Measurements from ENCODE around the gene RALA. TPM values are rescaled to one million over a fixed set of nuclear protein-coding genes. Genes with fewer than 3 reads are reported as not detected.

RALA gene
- total RNA-seq, 2 experiments from 2014 or later, result 31.9 to 32.4 TPM

DNA sequence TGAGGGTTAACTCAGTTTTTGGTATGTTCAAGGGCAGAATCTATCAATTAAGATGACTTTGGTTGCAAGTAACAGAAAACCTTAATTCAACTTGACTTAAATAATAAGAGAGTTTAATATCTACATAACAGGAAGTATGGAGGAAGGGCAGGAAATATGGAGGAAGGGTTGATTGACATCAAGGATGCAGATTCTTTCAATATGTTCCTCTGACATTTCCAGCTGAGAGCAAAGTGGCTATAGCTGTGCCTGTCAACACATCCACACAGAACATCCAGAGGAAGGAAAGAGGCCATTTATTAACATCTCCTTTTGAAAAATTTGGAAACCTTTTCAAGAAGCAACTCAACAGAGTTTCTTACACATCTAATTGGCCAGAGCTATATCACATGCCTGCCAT, 19.4 kb upstream of the RALA start:
- Mint-ChIP-seq H3K9me3 (peaks cover 12% of the 10 kb centered on the region), H3K27ac (no peak overlapping the region), H3K4me1 (peaks cover 30% of the 10 kb centered on the region), H3K36me3 (peaks cover 7% of the 10 kb centered on the region), H3K4me3 (no peak overlapping the region), H3K27me3 (peaks cover 1% of the 10 kb centered on the region)
- POLR2A ChIA-PET, result no interaction called here
- ATAC-seq (ENCODE audit: low read depth), result no peak
- DNase-seq, result no peak

DNA sequence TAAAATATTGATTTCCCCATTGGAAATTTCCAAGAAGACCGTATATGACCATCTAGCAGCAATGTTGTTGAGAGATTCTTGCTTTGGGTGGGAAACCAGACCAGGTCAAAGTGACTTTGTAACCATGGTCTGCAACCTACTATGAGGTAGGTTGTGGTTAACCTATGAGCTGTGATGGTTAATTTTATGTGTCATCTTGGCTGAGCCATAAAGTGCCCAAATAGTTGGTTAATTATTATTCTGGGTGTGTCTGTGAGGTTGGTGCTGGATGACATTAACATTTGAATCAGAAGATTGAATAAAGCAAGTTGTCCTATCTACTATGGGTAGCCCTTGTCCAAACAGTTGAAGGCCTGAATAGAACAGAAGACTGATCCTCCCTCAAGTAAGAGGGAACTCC, 18.3 kb upstream of the RALA start:
- H3K9me3 Mint-ChIP-seq, result peaks cover 12% of the 10 kb centered on the region
- no peak for DNase-seq
- H3K27me3 Mint-ChIP-seq, result peaks cover 5% of the 10 kb centered on the region
- H3K4me1 Mint-ChIP-seq, result peaks cover 38% of the 10 kb centered on the region
- POLR2A ChIA-PET, result interaction anchor here (0.8 kb wide), 1 partner anchor 18 kb away, joined by 3 read pairs; the partner anchor contains the start of gene RALA
- H3K36me3 Mint-ChIP-seq, result peaks cover 9% of the 10 kb centered on the region
- no peak for ATAC-seq (ENCODE audit: low read depth)
- H3K27ac Mint-ChIP-seq, result no peak overlapping the region
- no peak overlapping the region for H3K4me3 Mint-ChIP-seq

GRCh38 chr7:39606352-39606751, 17.0 kb upstream of the RALA start:
- DNase-seq (no peak), ATAC-seq (ENCODE audit: low read depth) (peak; percentile 49)
- Mint-ChIP-seq H3K36me3 (peaks cover 11% of the 10 kb centered on the region), H3K4me3 (no peak overlapping the region), H3K27ac (no peak overlapping the region), H3K27me3 (peaks cover 9% of the 10 kb centered on the region), H3K4me1 (peaks cover 38% of the 10 kb centered on the region), H3K9me3 (peaks cover 12% of the 10 kb centered on the region)
- POLR2A ChIA-PET, result no interaction called here

GRCh38 chr7:39606941-39607340, 16.4 kb upstream of the RALA start:
- H3K27ac Mint-ChIP-seq, result no peak overlapping the region
- POLR2A ChIA-PET, result no interaction called here
- H3K9me3 Mint-ChIP-seq, result peaks cover 12% of the 10 kb centered on the region
- DNase-seq (no peak), ATAC-seq (ENCODE audit: low read depth) (no peak)
- H3K4me3 Mint-ChIP-seq, result no peak overlapping the region
- peaks cover 10% of the 10 kb centered on the region for H3K27me3 Mint-ChIP-seq
- peaks cover 38% of the 10 kb centered on the region for H3K4me1 Mint-ChIP-seq
- H3K36me3 Mint-ChIP-seq, result peaks cover 11% of the 10 kb centered on the region

GRCh38 chr7:39607865-39608264, 15.5 kb upstream of the RALA start:
- Mint-ChIP-seq H3K9me3 (peaks cover 12% of the 10 kb centered on the region), H3K4me3 (no peak overlapping the region), H3K27me3 (peaks cover 14% of the 10 kb centered on the region), H3K4me1 (peaks cover 38% of the 10 kb centered on the region), H3K27ac (no peak overlapping the region), H3K36me3 (peaks cover 11% of the 10 kb centered on the region)
- no peak for ATAC-seq (ENCODE audit: low read depth)
- POLR2A ChIA-PET, result no interaction called here
- DNase-seq, result no peak

- Mint-ChIP-seq H3K4me1 (peaks cover 38% of the 10 kb centered on the region), H3K27me3 (peaks cover 17% of the 10 kb centered on the region), H3K36me3 (peaks cover 11% of the 10 kb centered on the region), H3K27ac (no peak overlapping the region), H3K9me3 (peaks cover 12% of the 10 kb centered on the region), H3K4me3 (peak overlapping the region; percentile 4)
- ATAC-seq (ENCODE audit: low read depth) (no peak), DNase-seq (no peak)
- POLR2A ChIA-PET, result interaction anchor here (1.4 to 2.2 kb wide), 2 partner anchors 14 to 16 kb away, joined by 4 to 5 read pairs; no protein-coding TSS in a partner anchor
Observed at GRCh38 chr7:39608278-39608677, 15.1 kb upstream of the RALA start.

- Mint-ChIP-seq H3K36me3 (peaks cover 11% of the 10 kb centered on the region), H3K4me1 (peaks cover 35% of the 10 kb centered on the region), H3K27me3 (peaks cover 18% of the 10 kb centered on the region), H3K9me3 (peaks cover 6% of the 10 kb centered on the region), H3K4me3 (peak overlapping the region; percentile 71), H3K27ac (no peak overlapping the region)
- DNase-seq, result peak; percentile 40
- peak; percentile 53 for ATAC-seq (ENCODE audit: low read depth)
- POLR2A ChIA-PET, result interaction anchor here (0.7 to 2.2 kb wide), 3 partner anchors 13 to 284 kb away, joined by 3 to 5 read pairs (median 4); no protein-coding TSS in a partner anchor
Observed at GRCh38 chr7:39609113-39609934, 14.0 kb upstream of the RALA start.

GRCh38 chr7:39609935-39610263, 13.5 kb upstream of the RALA start:
- Mint-ChIP-seq H3K9me3 (peaks cover 6% of the 10 kb centered on the region), H3K36me3 (peaks cover 9% of the 10 kb centered on the region), H3K4me1 (peaks cover 32% of the 10 kb centered on the region), H3K4me3 (peak overlapping the region; percentile 71), H3K27ac (no peak overlapping the region), H3K27me3 (peaks cover 18% of the 10 kb centered on the region)
- no peak for DNase-seq
- POLR2A ChIA-PET, result interaction anchor here (0.7 to 2.2 kb wide), 2 partner anchors 13 to 283 kb away, joined by 3 to 5 read pairs; no protein-coding TSS in a partner anchor
- no peak for ATAC-seq (ENCODE audit: low read depth)

DNA sequence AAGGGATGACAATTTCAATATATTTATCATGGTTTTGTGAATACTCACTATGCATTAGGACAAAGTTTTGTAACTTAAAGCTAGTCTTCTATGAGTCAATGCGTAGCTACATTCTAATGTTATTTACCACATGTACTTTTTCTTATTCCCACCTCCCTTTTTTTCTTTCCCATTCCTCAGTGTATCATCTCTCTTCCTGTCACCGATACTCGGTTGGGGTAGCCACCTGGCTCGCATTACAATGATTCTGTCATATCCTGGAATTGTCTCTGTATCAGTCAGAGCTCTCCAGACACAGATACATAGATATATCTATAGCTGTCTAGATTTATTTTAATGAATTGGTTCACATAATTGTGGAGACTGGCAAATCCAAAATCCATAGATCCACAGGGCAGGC, 9.8 kb upstream of the RALA start:
- DNase-seq (no peak), ATAC-seq (ENCODE audit: low read depth) (no peak)
- Mint-ChIP-seq H3K9me3 (no peaks in the 10 kb centered on the region), H3K4me3 (no peak overlapping the region), H3K4me1 (peaks cover 11% of the 10 kb centered on the region), H3K27me3 (peaks cover 25% of the 10 kb centered on the region), H3K27ac (no peak overlapping the region), H3K36me3 (peaks cover 4% of the 10 kb centered on the region)
- POLR2A ChIA-PET, result interaction anchor here (2.1 kb wide), 1 partner anchor 9 kb away, joined by 7 read pairs; the partner anchor contains the start of gene RALA

- DNase-seq (no peak), ATAC-seq (ENCODE audit: low read depth) (no peak)
- H3K36me3 Mint-ChIP-seq, result peaks cover 4% of the 10 kb centered on the region
- no peaks in the 10 kb centered on the region for H3K9me3 Mint-ChIP-seq
- H3K4me1 Mint-ChIP-seq, result peaks cover 6% of the 10 kb centered on the region
- POLR2A ChIA-PET, result interaction anchor here (2.1 kb wide), 1 partner anchor 9 kb away, joined by 7 read pairs; the partner anchor contains the start of gene RALA
- H3K27ac Mint-ChIP-seq, result no peak overlapping the region
- peaks cover 22% of the 10 kb centered on the region for H3K27me3 Mint-ChIP-seq
- H3K4me3 Mint-ChIP-seq, result no peak overlapping the region
Observed at GRCh38 chr7:39614299-39614698, 9.1 kb upstream of the RALA start.

- DNase-seq (no peak), ATAC-seq (ENCODE audit: low read depth) (no peak)
- Mint-ChIP-seq H3K27ac (no peak overlapping the region), H3K4me1 (peaks cover 2% of the 10 kb centered on the region), H3K4me3 (no peak overlapping the region), H3K27me3 (peaks cover 20% of the 10 kb centered on the region), H3K9me3 (no peaks in the 10 kb centered on the region), H3K36me3 (peaks cover 2% of the 10 kb centered on the region)
- POLR2A ChIA-PET, result no interaction called here
Observed at GRCh38 chr7:39615350-39615975, 7.9 kb upstream of the RALA start.

GRCh38 chr7:39616138-39616537, 7.2 kb upstream of the RALA start:
- POLR2A ChIA-PET, result no interaction called here
- H3K27ac Mint-ChIP-seq, result no peak overlapping the region
- no peak overlapping the region for H3K4me3 Mint-ChIP-seq
- ATAC-seq (ENCODE audit: low read depth) (no peak), DNase-seq (no peak)
- H3K36me3 Mint-ChIP-seq, result no peaks in the 10 kb centered on the region
- peaks cover 16% of the 10 kb centered on the region for H3K27me3 Mint-ChIP-seq
- H3K9me3 Mint-ChIP-seq, result no peaks in the 10 kb centered on the region
- peaks cover 2% of the 10 kb centered on the region for H3K4me1 Mint-ChIP-seq

DNA sequence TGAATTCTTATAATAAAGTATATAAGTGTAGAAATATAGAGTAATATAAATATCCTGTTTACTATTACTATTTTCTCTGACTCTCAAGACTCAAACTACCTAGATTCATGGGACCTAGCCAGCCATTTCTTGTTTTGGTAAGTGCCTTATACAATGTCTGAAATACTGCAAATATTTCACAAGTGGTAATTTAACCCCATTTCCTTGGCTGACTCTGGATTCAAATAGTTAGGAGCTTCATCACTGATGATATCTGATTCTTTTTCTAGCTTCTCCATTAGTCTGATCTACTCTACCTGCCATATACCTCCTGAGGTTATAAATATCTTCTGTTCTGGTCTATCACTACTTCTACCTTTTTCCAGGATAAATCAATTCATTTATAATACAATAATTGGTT, 6.4 kb upstream of the RALA start:
- H3K4me3 Mint-ChIP-seq, result no peak overlapping the region
- DNase-seq, result no peak
- no peak for ATAC-seq (ENCODE audit: low read depth)
- POLR2A ChIA-PET, result no interaction called here
- peaks cover 15% of the 10 kb centered on the region for H3K27me3 Mint-ChIP-seq
- peaks cover 1% of the 10 kb centered on the region for H3K36me3 Mint-ChIP-seq
- H3K4me1 Mint-ChIP-seq, result peaks cover 4% of the 10 kb centered on the region
- H3K27ac Mint-ChIP-seq, result no peak overlapping the region
- H3K9me3 Mint-ChIP-seq, result no peaks in the 10 kb centered on the region

- peaks cover 10% of the 10 kb centered on the region for H3K4me1 Mint-ChIP-seq
- H3K9me3 Mint-ChIP-seq, result no peaks in the 10 kb centered on the region
- no peak overlapping the region for H3K4me3 Mint-ChIP-seq
- H3K27ac Mint-ChIP-seq, result no peak overlapping the region
- DNase-seq (no peak), ATAC-seq (ENCODE audit: low read depth) (no peak)
- POLR2A ChIA-PET, result no interaction called here
- peaks cover 7% of the 10 kb centered on the region for H3K27me3 Mint-ChIP-seq
- H3K36me3 Mint-ChIP-seq, result peaks cover 2% of the 10 kb centered on the region
Observed at GRCh38 chr7:39618868-39619267, 4.5 kb upstream of the RALA start.

All from activated naive CD8-positive, alpha-beta T cell treated with anti-CD3 and anti-CD28 coated beads, Interleukin-2, amount 10 ng/mL, durations not matched to agents 7 days and 5 days (primary cell).